HepG2 (cell line): ENCODE data around the gene CAPN2. TPM values are rescaled to one million over a fixed set of nuclear protein-coding genes. Genes with fewer than 3 reads are reported as not detected.

Experiments used
- ELF1 ChIP-seq: sonication (generic); formaldehyde crosslinking; IDR thresholded peaks from 2 replicates; pipeline ENCODE4 v1.4.0; 2020; ENCODE audit warnings: missing genetic modification reagents
- HOXA5 ChIP-seq: sonication (generic); formaldehyde crosslinking; IDR thresholded peaks from 2 replicates; pipeline ENCODE4 v1.4.0; 2020; ENCODE audit warnings: missing genetic modification reagents
- KLF11 ChIP-seq: IDR thresholded peaks from 2 replicates; pipeline ENCODE4 v1.6.1; 2016; ENCODE audit warnings: missing compliant biosample characterization
- NCOA1 ChIP-seq: sonication (generic); formaldehyde crosslinking; IDR thresholded peaks from 2 replicates; pipeline ENCODE4 v1.9.0; 2021; ENCODE audit warnings: missing genetic modification reagents
- TCF7 ChIP-seq: sonication (generic); IDR thresholded peaks from 2 replicates; pipeline ENCODE4 v1.6.1; 2016; ENCODE audit warnings: antibody characterized with exemption, low read depth
- ZNF607 ChIP-seq: sonication (generic); formaldehyde crosslinking; IDR thresholded peaks from 2 replicates; pipeline ENCODE4 v1.5.1; 2020; ENCODE audit warnings: missing genetic modification reagents, mild to moderate bottlenecking, borderline replicate concordance
- polyA plus RNA-seq, 8 experiments: library from polyadenylated mRNA; depleted of rRNA in 3 of 8; stranded (reverse) in 7 of 8; unstranded in 1 of 8; fragments of >200 nt; fragmentation: Illumina TruSeq in 4 of 8; extraction: Trizol in 4 of 8; gene quantifications; 2 replicates each; pipeline versions ENCODE4 v1.2.1 to v1.2.3, GENCODE V29; 2011 to 2016; ENCODE audit warnings: low read depth in 4 of 8, missing spikeins in 1 of 8, mixed read lengths in 1 of 8; ENCODE audit not compliant: insufficient read depth in 1 of 8
- small RNA-seq, 3 experiments: library from RNA; depleted of rRNA; stranded (forward); fragments of <200 nt; gene quantifications; one replicate each; pipeline ENCODE3, GENCODE V24; 2012; ENCODE audit warnings: low read depth in 2 of 3, low replicate concordance in 1 of 3; ENCODE audit not compliant: insufficient read length in 3 of 3, insufficient read depth in 2 of 3
- total RNA-seq, 5 experiments: library from RNA; depleted of rRNA; stranded (reverse); fragments of >200 nt; fragmentation: Illumina TruSeq; extraction: Trizol; gene quantifications; 2 replicates each; pipeline ENCODE4 v1.2.3, GENCODE V29; 2016; ENCODE audit warnings: low read depth in 1 of 5
- TF ChIP-seq, protein P1 (sequence below): IDR thresholded peaks from 2 replicates; pipeline ENCODE4 v1.6.1; 2016; ENCODE audit warnings: low read depth, control low read depth

Gene CAPN2
- total and polyA plus RNA-seq, 2 of the 13 experiments (the other 11 are each of a cell fraction or from before 2014, with no cell fraction given): 6.2 to 7.4 TPM

DNA sequence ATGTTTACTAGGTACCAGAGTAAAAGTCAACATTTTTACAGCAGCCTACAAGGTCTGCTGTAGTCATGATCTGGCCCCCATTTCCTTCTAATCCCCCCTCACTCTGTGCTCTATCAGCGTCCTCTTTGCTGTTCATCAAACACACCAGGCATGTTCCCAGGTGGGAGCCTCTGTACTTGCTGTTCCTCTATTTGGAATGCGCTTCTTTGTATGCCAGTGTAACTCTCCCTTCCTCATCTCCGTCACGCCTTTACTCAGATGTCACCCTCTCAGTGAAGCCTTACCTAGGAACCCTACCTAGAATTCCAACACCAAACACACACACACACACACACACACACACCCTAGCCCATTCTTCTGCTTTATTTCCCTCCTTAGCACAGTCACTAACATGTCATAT is 112.4 kb downstream of the CAPN2 start (continued):
- TF ChIP-seq, protein P1, sequence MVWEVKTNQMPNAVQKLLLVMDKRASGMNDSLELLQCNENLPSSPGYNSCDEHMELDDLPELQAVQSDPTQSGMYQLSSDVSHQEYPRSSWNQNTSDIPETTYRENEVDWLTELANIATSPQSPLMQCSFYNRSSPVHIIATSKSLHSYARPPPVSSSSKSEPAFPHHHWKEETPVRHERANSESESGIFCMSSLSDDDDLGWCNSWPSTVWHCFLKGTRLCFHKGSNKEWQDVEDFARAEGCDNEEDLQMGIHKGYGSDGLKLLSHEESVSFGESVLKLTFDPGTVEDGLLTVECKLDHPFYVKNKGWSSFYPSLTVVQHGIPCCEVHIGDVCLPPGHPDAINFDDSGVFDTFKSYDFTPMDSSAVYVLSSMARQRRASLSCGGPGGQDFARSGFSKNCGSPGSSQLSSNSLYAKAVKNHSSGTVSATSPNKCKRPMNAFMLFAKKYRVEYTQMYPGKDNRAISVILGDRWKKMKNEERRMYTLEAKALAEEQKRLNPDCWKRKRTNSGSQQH (CRISPR knock-in tag): no peak
- TF ChIP-seq ELF1 (no peak), NCOA1 (CRISPR knock-in tag) (no peak), ZNF607 (no peak), TCF7 (no peak), HOXA5 (CRISPR knock-in tag) (no peak), KLF11 (no peak)

Small RNA genes lying within 50 kb of the gene (small RNA-seq; reads per million reads assigned to genes)
- gene RNU6-1248P: 0 reads per million in 3 experiments

Other genes starting within 250 kb of the CAPN2 start
- gene CAPN8, start 46.8 kb upstream of the CAPN2 start, total RNA-seq (2016; rRNA removed; fragmentation: Illumina TruSeq; extraction: Trizol): 0.20 TPM in 1 of 2 replicates, not detected in the other
- gene CAPN8, start 46.8 kb upstream of the CAPN2 start, polyA plus RNA-seq (2011; rRNA removed): 0.25 TPM in 2 replicates
- gene TP53BP2, start 133.4 kb downstream of the CAPN2 start, total RNA-seq (2016; rRNA removed; fragmentation: Illumina TruSeq; extraction: Trizol): 14.0 and 15.0 TPM in 2 replicates
- gene TP53BP2, start 133.4 kb downstream of the CAPN2 start, polyA plus RNA-seq (2011; rRNA removed): 8.3 and 10.0 TPM in 2 replicates